Stimulated activated CD4-positive, alpha-beta T cell treated with anti-CD3 and anti-CD28 coated beads, Interleukin-15, amount 100 ng/mL, for 1 hour (primary cell): ENCODE measurements around the gene TEC.

Source experiments
- DNase-seq, 2 donors: peaks; one replicate each; pipeline ENCODE4 v3.0.0-alpha.2; 2020; ENCODE audit warnings: low read depth in 1 of 2, low spot score in 1 of 2

Gene TEC

DNA sequence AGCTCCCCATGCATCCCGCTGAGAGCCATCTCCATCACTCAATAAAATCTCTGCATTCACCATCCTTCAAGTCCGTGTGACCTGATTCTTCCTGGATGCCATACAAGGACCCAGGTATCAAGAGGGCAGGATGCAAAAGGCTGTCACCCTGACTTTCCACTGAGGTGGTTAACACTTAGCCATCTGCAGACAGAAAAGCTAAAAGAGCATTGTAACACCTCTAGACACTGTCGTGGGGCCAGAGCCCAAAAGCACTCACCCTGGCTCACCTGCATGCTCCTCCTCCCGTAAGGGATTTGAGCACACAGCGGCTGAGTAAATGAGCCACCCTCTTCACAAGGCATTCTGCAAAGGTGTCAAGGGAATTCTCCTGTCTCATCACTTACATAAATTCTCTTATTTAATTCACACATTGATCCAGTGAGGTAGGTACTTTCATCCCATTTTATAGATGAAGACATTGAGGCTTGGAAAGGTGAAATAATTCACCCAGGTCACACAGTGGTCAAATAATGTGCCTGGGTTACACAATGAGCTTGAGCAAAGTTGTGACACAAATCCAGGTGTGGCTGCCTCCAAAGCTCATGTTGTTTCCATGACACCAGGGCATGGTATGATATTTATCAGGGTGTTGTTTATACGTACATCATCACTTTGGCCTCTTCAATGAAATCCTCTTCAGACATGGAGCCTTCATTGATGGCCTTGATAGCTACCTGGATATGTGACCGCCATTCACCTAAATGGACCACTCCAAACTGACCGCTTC, 183.6 kb downstream of the TEC start:
- DNase-seq: no peak
